ENCODE measurements around the gene ACAA2. TPM values are rescaled to one million over a fixed set of nuclear protein-coding genes. Genes with fewer than 3 reads are reported as not detected.
"Not testable (repeated sequence)": the region's sequence is repeated elsewhere in the genome, so short reads cannot be mapped to it uniquely, and the experiment has no call there.

Gene ACAA2
- total RNA-seq, 2 experiments from 2014 or later: 5.7 to 6.2 TPM

DNA sequence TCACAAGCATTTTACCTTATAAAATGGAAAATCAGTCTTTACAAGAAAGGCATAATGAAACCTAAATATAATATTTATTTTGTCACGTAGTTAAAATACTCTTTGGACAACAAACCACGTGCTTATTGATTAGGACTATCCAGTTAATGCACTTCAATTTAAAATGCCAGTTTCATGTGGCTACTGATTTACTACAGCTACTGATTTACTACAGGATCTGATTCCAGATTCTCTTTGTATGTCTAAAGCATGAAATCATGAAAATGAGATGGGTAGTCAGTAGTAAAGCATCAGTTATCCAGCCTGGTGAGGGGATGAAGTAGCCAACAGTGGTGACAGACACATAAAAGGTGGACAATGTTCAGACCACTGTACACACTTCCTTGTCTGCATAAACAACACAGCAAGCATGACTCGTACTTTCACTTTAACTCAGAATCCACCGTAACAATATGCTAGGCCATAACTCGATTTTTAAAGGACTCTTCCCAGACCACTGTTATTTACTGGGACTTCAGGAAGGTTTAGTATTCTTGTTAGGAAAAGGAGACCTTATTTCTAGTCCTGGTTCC, 24.9 kb downstream of the ACAA2 start:
- H3K4me1 Mint-ChIP-seq (ENCODE audit: low read depth): peaks cover 56% of the 10 kb centered on the region
- POLR2A ChIA-PET: interaction anchor here (1.3 kb wide), 1 partner anchor 26 kb away, joined by 3 read pairs; no protein-coding TSS in a partner anchor
- intact Hi-C loops (cut with DNase I, micrococcal nuclease): no loop called here
- ATAC-seq (ENCODE audit: poor library complexity) (peak; percentile 37), DNase-seq (peak in 2 of 14 experiments; percentile 16 to 40)
- no peaks in the 10 kb centered on the region for H3K27me3 Mint-ChIP-seq
- Histone ChIP-seq H3K4me1 (ENCODE audit: insufficient read depth, low read length) (peaks cover 15% of the 10 kb centered on the region), H3K9me3 (ENCODE audit: control insufficient read depth in 1 of 2, insufficient read depth in 1 of 2, low read length in 2 of 2) (no peaks in the 10 kb centered on the region), H3K27me3 (ENCODE audit: control insufficient read depth in 1 of 2, insufficient read depth in 2 of 2, low read length in 2 of 2) (no peaks in the 10 kb centered on the region), H3K36me3 (ENCODE audit: insufficient read depth, low read length) (peaks cover 26% of the 10 kb centered on the region), H3K4me3 (ENCODE audit: low read length) (peak overlapping the region; percentile 39), H3K27ac (ENCODE audit: low read depth in 1 of 2, low read length in 2 of 2) (peak overlapping the region in 1 of 2 donors; percentile 7)
- peaks cover 74% of the 10 kb centered on the region for H3K36me3 Mint-ChIP-seq (ENCODE audit: low read depth)
- peak overlapping the region; percentile 30 for H3K4me3 Mint-ChIP-seq
- peak overlapping the region; percentile 68 for H3K27ac Mint-ChIP-seq
- TF ChIP-seq, protein P1, sequence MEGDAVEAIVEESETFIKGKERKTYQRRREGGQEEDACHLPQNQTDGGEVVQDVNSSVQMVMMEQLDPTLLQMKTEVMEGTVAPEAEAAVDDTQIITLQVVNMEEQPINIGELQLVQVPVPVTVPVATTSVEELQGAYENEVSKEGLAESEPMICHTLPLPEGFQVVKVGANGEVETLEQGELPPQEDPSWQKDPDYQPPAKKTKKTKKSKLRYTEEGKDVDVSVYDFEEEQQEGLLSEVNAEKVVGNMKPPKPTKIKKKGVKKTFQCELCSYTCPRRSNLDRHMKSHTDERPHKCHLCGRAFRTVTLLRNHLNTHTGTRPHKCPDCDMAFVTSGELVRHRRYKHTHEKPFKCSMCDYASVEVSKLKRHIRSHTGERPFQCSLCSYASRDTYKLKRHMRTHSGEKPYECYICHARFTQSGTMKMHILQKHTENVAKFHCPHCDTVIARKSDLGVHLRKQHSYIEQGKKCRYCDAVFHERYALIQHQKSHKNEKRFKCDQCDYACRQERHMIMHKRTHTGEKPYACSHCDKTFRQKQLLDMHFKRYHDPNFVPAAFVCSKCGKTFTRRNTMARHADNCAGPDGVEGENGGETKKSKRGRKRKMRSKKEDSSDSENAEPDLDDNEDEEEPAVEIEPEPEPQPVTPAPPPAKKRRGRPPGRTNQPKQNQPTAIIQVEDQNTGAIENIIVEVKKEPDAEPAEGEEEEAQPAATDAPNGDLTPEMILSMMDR (IDR thresholded peaks at IDR 0.05): no peak
- CTCF ChIA-PET: no interaction called here
- H3K9me3 Mint-ChIP-seq: no peaks in the 10 kb centered on the region

- H3K36me3 Mint-ChIP-seq (ENCODE audit: low read depth): peaks cover 71% of the 10 kb centered on the region
These were observed 27.2 kb downstream of the ACAA2 start for GRCh38 chr18:49786019-49786720.

GRCh38 chr18:49784427-49785185, 28.7 kb downstream of the ACAA2 start:
- ChIA-PET CTCF (no interaction called here), POLR2A (interaction anchor here (0.9 to 1.1 kb wide), 4 partner anchors 30 to 297 kb away, joined by 3 to 5 read pairs (median 3); partner anchors contain the start of gene C18orf32)
- Mint-ChIP-seq H3K9me3 (no peaks in the 10 kb centered on the region), H3K4me1 (ENCODE audit: low read depth) (peaks cover 52% of the 10 kb centered on the region), H3K36me3 (ENCODE audit: low read depth) (peaks cover 72% of the 10 kb centered on the region), H3K27ac (peak overlapping the region; percentile 32), H3K27me3 (no peaks in the 10 kb centered on the region), H3K4me3 (no peak overlapping the region)
- H3K27ac ChIP-seq (ENCODE audit: low read depth in 1 of 2, low read length in 2 of 2): no peak overlapping the region
- DNase-seq (peak in 2 of 14 experiments; percentile 5 to 17), ATAC-seq (ENCODE audit: poor library complexity) (no peak)
- TF ChIP-seq, protein P1 (IDR thresholded peaks at IDR 0.05): no peak
- H3K9me3 ChIP-seq (ENCODE audit: control insufficient read depth in 1 of 2, insufficient read depth in 1 of 2, low read length in 2 of 2): no peaks in the 10 kb centered on the region
- no peaks in the 10 kb centered on the region for H3K27me3 ChIP-seq (ENCODE audit: control insufficient read depth in 1 of 2, insufficient read depth in 2 of 2, low read length in 2 of 2)
- peaks cover 15% of the 10 kb centered on the region for H3K4me1 ChIP-seq (ENCODE audit: insufficient read depth, low read length)
- H3K36me3 ChIP-seq (ENCODE audit: insufficient read depth, low read length): peaks cover 8% of the 10 kb centered on the region
- intact Hi-C loops (cut with DNase I, micrococcal nuclease): no loop called here
- no peak overlapping the region for H3K4me3 ChIP-seq (ENCODE audit: low read length)

More at GRCh38 chr18:49786019-49786720, 27.2 kb downstream of the ACAA2 start:
- Mint-ChIP-seq H3K4me3 (peak overlapping the region; percentile 38), H3K4me1 (ENCODE audit: low read depth) (peaks cover 56% of the 10 kb centered on the region), H3K27me3 (no peaks in the 10 kb centered on the region), H3K27ac (peak overlapping the region; percentile 32), H3K9me3 (no peaks in the 10 kb centered on the region)
- H3K9me3 ChIP-seq (ENCODE audit: control insufficient read depth in 1 of 2, insufficient read depth in 1 of 2, low read length in 2 of 2): no peaks in the 10 kb centered on the region
- peak; percentile 44 for ATAC-seq (ENCODE audit: poor library complexity)
- no peak overlapping the region for H3K27ac ChIP-seq (ENCODE audit: low read depth in 1 of 2, low read length in 2 of 2)
- ChIA-PET CTCF (no interaction called here), POLR2A (no interaction called here)
- intact Hi-C loops (cut with DNase I, micrococcal nuclease): no loop called here
- peaks cover 15% of the 10 kb centered on the region for H3K36me3 ChIP-seq (ENCODE audit: insufficient read depth, low read length)
- TF ChIP-seq, protein P1 (IDR thresholded peaks at IDR 0.05): no peak
- no peak overlapping the region for H3K4me3 ChIP-seq (ENCODE audit: low read length)
- peaks cover 15% of the 10 kb centered on the region for H3K4me1 ChIP-seq (ENCODE audit: insufficient read depth, low read length)
- no peaks in the 10 kb centered on the region for H3K27me3 ChIP-seq (ENCODE audit: control insufficient read depth in 1 of 2, insufficient read depth in 2 of 2, low read length in 2 of 2)
- DNase-seq: peak in 3 of 14 experiments; percentile 27 to 73 (median 29)

DNA sequence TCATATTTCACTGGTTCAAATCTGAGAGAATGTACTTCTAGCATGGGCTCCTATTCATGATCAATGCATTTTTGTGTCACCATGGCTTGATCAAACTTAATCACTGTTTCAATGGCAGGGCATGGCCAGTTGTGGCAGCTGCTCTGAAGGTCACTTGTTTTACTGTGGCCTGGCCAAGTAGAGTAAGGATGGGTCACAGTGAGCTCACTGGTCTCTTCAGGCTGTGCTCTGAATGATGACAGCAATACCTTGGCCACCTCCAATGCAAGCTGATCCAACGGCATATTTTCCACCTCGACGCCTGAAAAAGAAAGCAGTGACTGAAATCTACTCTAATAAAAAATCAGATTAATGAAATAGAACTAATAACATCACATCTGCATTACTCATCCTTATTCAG, 29.7 kb downstream of the ACAA2 start:
- H3K9me3 ChIP-seq (ENCODE audit: control insufficient read depth in 1 of 2, insufficient read depth in 1 of 2, low read length in 2 of 2); ATAC-seq (ENCODE audit: poor library complexity); H3K9me3 Mint-ChIP-seq; H3K27ac Mint-ChIP-seq; H3K4me3 Mint-ChIP-seq; CTCF ChIA-PET; H3K27ac ChIP-seq (ENCODE audit: low read depth in 1 of 2, low read length in 2 of 2); POLR2A ChIA-PET; intact Hi-C loops (cut with DNase I, micrococcal nuclease); H3K27me3 Mint-ChIP-seq; DNase-seq; H3K4me3 ChIP-seq (ENCODE audit: low read length); H3K27me3 ChIP-seq (ENCODE audit: control insufficient read depth in 1 of 2, insufficient read depth in 2 of 2, low read length in 2 of 2); H3K36me3 ChIP-seq (ENCODE audit: insufficient read depth, low read length); H3K4me1 ChIP-seq (ENCODE audit: insufficient read depth, low read length): not testable (repeated sequence)
- Mint-ChIP-seq H3K36me3 (ENCODE audit: low read depth) (peaks cover 67% of the 10 kb centered on the region), H3K4me1 (ENCODE audit: low read depth) (peaks cover 44% of the 10 kb centered on the region)
